Mesothelial cell of epicardium (in vitro differentiated cells): ENCODE results near the gene MAD1L1. TPM values are rescaled to one million over a fixed set of nuclear protein-coding genes. Genes with fewer than 3 reads are reported as not detected.

Experiments
- DNase-seq, 2 experiments: peaks; one replicate each; pipeline ENCODE4 v3.0.0; 2021; ENCODE audit warnings: low spot score in 2 of 2; ENCODE audit not compliant: unreplicated experiment in 2 of 2
- H3K27ac Mint-ChIP-seq: 2 replicates; pipeline ENCODE4 v1.8.0; 2021; ENCODE audit warnings: mixed read lengths
- H3K27me3 Mint-ChIP-seq: 2 replicates; pipeline ENCODE4 v1.8.0; 2021; ENCODE audit warnings: low read depth, mixed read lengths
- H3K36me3 Mint-ChIP-seq: 2 replicates; pipeline ENCODE4 v1.8.0; 2021; ENCODE audit warnings: mixed read lengths
- H3K4me1 Mint-ChIP-seq: 2 replicates; pipeline ENCODE4 v1.8.0; 2021; ENCODE audit warnings: mixed read lengths
- H3K4me3 Mint-ChIP-seq: 2 replicates; pipeline ENCODE4 v1.8.0; 2021; ENCODE audit warnings: mild to moderate bottlenecking, moderate library complexity, mixed read lengths
- H3K9me3 Mint-ChIP-seq: 2 replicates; pipeline ENCODE4 v1.8.0; 2021; ENCODE audit warnings: mixed read lengths
- CTCF ChIP-seq: fragments of 200-600 bp; sonication (generic); IDR thresholded peaks from one replicate; pipeline ENCODE4 v1.5.0; 2021; ENCODE audit warnings: antibody characterized with exemption; ENCODE audit not compliant: unreplicated experiment
- total RNA-seq: library from RNA; stranded (reverse); gene quantifications from 3 replicates; pipeline ENCODE4 v1.2.1, GENCODE V29; 2021

Gene MAD1L1
- total RNA-seq, 1 donor from 2014 or later, result 45.0 TPM

- H3K36me3 Mint-ChIP-seq, result peaks cover 29% of the 10 kb centered on the region
- no peak overlapping the region for H3K4me3 Mint-ChIP-seq
- DNase-seq, result no peak
- no peaks in the 10 kb centered on the region for H3K27me3 Mint-ChIP-seq
- no peaks in the 10 kb centered on the region for H3K9me3 Mint-ChIP-seq
- no peaks in the 10 kb centered on the region for H3K4me1 Mint-ChIP-seq
- H3K27ac Mint-ChIP-seq, result no peak overlapping the region
- TF ChIP-seq CTCF, result no peak
Measured at GRCh38 chr7:2220954-2221353, 11.8 kb downstream of the MAD1L1 start.

- H3K27ac Mint-ChIP-seq, result no peak overlapping the region
- H3K36me3 Mint-ChIP-seq, result peaks cover 29% of the 10 kb centered on the region
- no peaks in the 10 kb centered on the region for H3K27me3 Mint-ChIP-seq
- no peak for TF ChIP-seq CTCF
- no peaks in the 10 kb centered on the region for H3K4me1 Mint-ChIP-seq
- H3K4me3 Mint-ChIP-seq, result no peak overlapping the region
- no peak for DNase-seq
- no peaks in the 10 kb centered on the region for H3K9me3 Mint-ChIP-seq
Measured at GRCh38 chr7:2220506-2220905, 12.2 kb downstream of the MAD1L1 start.

- DNase-seq, result no peak
- no peaks in the 10 kb centered on the region for H3K9me3 Mint-ChIP-seq
- no peak for TF ChIP-seq CTCF
- H3K36me3 Mint-ChIP-seq, result peaks cover 29% of the 10 kb centered on the region
- no peak overlapping the region for H3K27ac Mint-ChIP-seq
- no peaks in the 10 kb centered on the region for H3K4me1 Mint-ChIP-seq
- no peak overlapping the region for H3K4me3 Mint-ChIP-seq
- no peaks in the 10 kb centered on the region for H3K27me3 Mint-ChIP-seq
Measured at GRCh38 chr7:2220030-2220429, 12.7 kb downstream of the MAD1L1 start.

- DNase-seq, result no peak
- TF ChIP-seq CTCF, result no peak
- Mint-ChIP-seq H3K4me3 (no peak overlapping the region), H3K27me3 (no peaks in the 10 kb centered on the region), H3K4me1 (no peaks in the 10 kb centered on the region), H3K9me3 (no peaks in the 10 kb centered on the region), H3K27ac (no peak overlapping the region), H3K36me3 (peaks cover 31% of the 10 kb centered on the region)
Measured at GRCh38 chr7:2219606-2220005, 13.1 kb downstream of the MAD1L1 start.

GRCh38 chr7:2219136-2219535, 13.6 kb downstream of the MAD1L1 start:
- Mint-ChIP-seq H3K9me3 (no peaks in the 10 kb centered on the region), H3K27me3 (no peaks in the 10 kb centered on the region), H3K4me1 (no peaks in the 10 kb centered on the region), H3K36me3 (peaks cover 32% of the 10 kb centered on the region), H3K27ac (no peak overlapping the region), H3K4me3 (no peak overlapping the region)
- DNase-seq, result no peak
- TF ChIP-seq CTCF, result no peak

GRCh38 chr7:2218444-2218785, 14.3 kb downstream of the MAD1L1 start:
- no peaks in the 10 kb centered on the region for H3K27me3 Mint-ChIP-seq
- TF ChIP-seq CTCF, result no peak
- no peaks in the 10 kb centered on the region for H3K4me1 Mint-ChIP-seq
- DNase-seq, result no peak
- peaks cover 38% of the 10 kb centered on the region for H3K36me3 Mint-ChIP-seq
- no peak overlapping the region for H3K4me3 Mint-ChIP-seq
- H3K27ac Mint-ChIP-seq, result no peak overlapping the region
- H3K9me3 Mint-ChIP-seq, result no peaks in the 10 kb centered on the region
